ENCODE measurements around the gene ZC3H13. TPM values are rescaled to one million over a fixed set of nuclear protein-coding genes. Genes with fewer than 3 reads are reported as not detected.
A peak's percentile ranks its signal among the peaks of the same experiment; 100 is the strongest.

ZC3H13 gene
- total RNA-seq, 1 experiment from 2014 or later, result 24.7 TPM

GRCh38 chr13:46039411-46040182 is 12.9 kb downstream of the ZC3H13 start:
- H3K4me3 ChIP-seq (ENCODE audit: low read length), result no peak overlapping the region
- no peaks in the 10 kb centered on the region for H4K20me1 ChIP-seq (ENCODE audit: insufficient read depth, low read depth, low read length)
- H3K4me2 ChIP-seq (ENCODE audit: low read depth, low read length, poor library complexity, severe bottlenecking), result no peak overlapping the region
- peaks cover 4% of the 10 kb centered on the region for H3K4me1 ChIP-seq (ENCODE audit: low read length)
- no peaks in the 10 kb centered on the region for H3K27me3 ChIP-seq (ENCODE audit: low read length)
- H3K9ac ChIP-seq (ENCODE audit: low read length), result no peak overlapping the region
- H3K36me3 ChIP-seq (ENCODE audit: insufficient read depth, low read length), result peaks cover 69% of the 10 kb centered on the region
- H3K27ac ChIP-seq (ENCODE audit: low read length), result no peak overlapping the region
- DNase-seq, result no peak
- H2AFZ ChIP-seq (ENCODE audit: low read length), result no peak overlapping the region
- H3K79me2 ChIP-seq (ENCODE audit: low read length), result peaks cover 93% of the 10 kb centered on the region
- H3K9me2 ChIP-seq (replicated peaks; ENCODE audit: insufficient read depth, low read length), result no peaks in the 10 kb centered on the region
- H3K9me3 ChIP-seq (ENCODE audit: low read length), result no peaks in the 10 kb centered on the region

- Histone ChIP-seq H3K4me2 (ENCODE audit: low read depth, low read length, poor library complexity, severe bottlenecking) (no peak overlapping the region), H4K20me1 (ENCODE audit: insufficient read depth, low read depth, low read length) (no peaks in the 10 kb centered on the region), H3K36me3 (ENCODE audit: insufficient read depth, low read length) (peaks cover 75% of the 10 kb centered on the region), H2AFZ (ENCODE audit: low read length) (no peak overlapping the region), H3K27ac (ENCODE audit: low read length) (no peak overlapping the region), H3K9me3 (ENCODE audit: low read length) (no peaks in the 10 kb centered on the region), H3K9ac (ENCODE audit: low read length) (no peak overlapping the region), H3K4me1 (ENCODE audit: low read length) (no peaks in the 10 kb centered on the region), H3K27me3 (ENCODE audit: low read length) (no peaks in the 10 kb centered on the region), H3K4me3 (ENCODE audit: low read length) (no peak overlapping the region), H3K9me2 (replicated peaks; ENCODE audit: insufficient read depth, low read length) (no peaks in the 10 kb centered on the region), H3K79me2 (ENCODE audit: low read length) (peaks cover 93% of the 10 kb centered on the region)
- no peak for DNase-seq
Observed at GRCh38 chr13:46038296-46038695, 14.2 kb downstream of the ZC3H13 start.

- H3K4me2 ChIP-seq (ENCODE audit: low read depth, low read length, poor library complexity, severe bottlenecking), result no peak overlapping the region
- H3K9me3 ChIP-seq (ENCODE audit: low read length), result peaks cover 9% of the 10 kb centered on the region; the same call in 1 of the 2 replicates
- peaks cover 94% of the 10 kb centered on the region for H3K79me2 ChIP-seq (ENCODE audit: low read length)
- H3K27ac ChIP-seq (ENCODE audit: low read length), result no peak overlapping the region
- no peaks in the 10 kb centered on the region for H3K4me1 ChIP-seq (ENCODE audit: low read length)
- no peaks in the 10 kb centered on the region for H3K9me2 ChIP-seq (replicated peaks; ENCODE audit: insufficient read depth, low read length)
- no peaks in the 10 kb centered on the region for H3K27me3 ChIP-seq (ENCODE audit: low read length)
- DNase-seq, result no peak
- H3K4me3 ChIP-seq (ENCODE audit: low read length), result no peak overlapping the region
- peaks cover 82% of the 10 kb centered on the region for H3K36me3 ChIP-seq (ENCODE audit: insufficient read depth, low read length)
- H2AFZ ChIP-seq (ENCODE audit: low read length), result no peak overlapping the region
- no peak overlapping the region for H3K9ac ChIP-seq (ENCODE audit: low read length)
- H4K20me1 ChIP-seq (ENCODE audit: insufficient read depth, low read depth, low read length), result no peaks in the 10 kb centered on the region
Observed at GRCh38 chr13:46035066-46035465, 17.5 kb downstream of the ZC3H13 start.

- no peaks in the 10 kb centered on the region for H4K20me1 ChIP-seq (ENCODE audit: insufficient read depth, low read depth, low read length)
- H3K36me3 ChIP-seq (ENCODE audit: insufficient read depth, low read length), result peaks cover 70% of the 10 kb centered on the region
- no peak overlapping the region for H3K4me2 ChIP-seq (ENCODE audit: low read depth, low read length, poor library complexity, severe bottlenecking)
- H3K9ac ChIP-seq (ENCODE audit: low read length), result no peak overlapping the region
- H2AFZ ChIP-seq (ENCODE audit: low read length), result no peak overlapping the region
- no peak for DNase-seq
- peaks cover 11% of the 10 kb centered on the region; the same call in 1 of the 2 replicates for H3K9me3 ChIP-seq (ENCODE audit: low read length)
- H3K4me3 ChIP-seq (ENCODE audit: low read length), result no peak overlapping the region
- no peaks in the 10 kb centered on the region for H3K4me1 ChIP-seq (ENCODE audit: low read length)
- H3K79me2 ChIP-seq (ENCODE audit: low read length), result peaks cover 97% of the 10 kb centered on the region
- no peaks in the 10 kb centered on the region for H3K9me2 ChIP-seq (replicated peaks; ENCODE audit: insufficient read depth, low read length)
- no peak overlapping the region for H3K27ac ChIP-seq (ENCODE audit: low read length)
- H3K27me3 ChIP-seq (ENCODE audit: low read length), result no peaks in the 10 kb centered on the region
Observed at GRCh38 chr13:46032341-46032740, 20.2 kb downstream of the ZC3H13 start.

- H3K27ac ChIP-seq (ENCODE audit: low read length), result no peak overlapping the region
- peaks cover 97% of the 10 kb centered on the region for H3K79me2 ChIP-seq (ENCODE audit: low read length)
- H3K4me2 ChIP-seq (ENCODE audit: low read depth, low read length, poor library complexity, severe bottlenecking), result no peak overlapping the region
- peaks cover 64% of the 10 kb centered on the region for H3K36me3 ChIP-seq (ENCODE audit: insufficient read depth, low read length)
- H3K4me3 ChIP-seq (ENCODE audit: low read length), result no peak overlapping the region
- H3K9ac ChIP-seq (ENCODE audit: low read length), result no peak overlapping the region
- no peak for DNase-seq
- H3K9me3 ChIP-seq (ENCODE audit: low read length), result peaks cover 11% of the 10 kb centered on the region; the same call in 1 of the 2 replicates
- H3K4me1 ChIP-seq (ENCODE audit: low read length), result no peaks in the 10 kb centered on the region
- no peaks in the 10 kb centered on the region for H4K20me1 ChIP-seq (ENCODE audit: insufficient read depth, low read depth, low read length)
- no peaks in the 10 kb centered on the region for H3K9me2 ChIP-seq (replicated peaks; ENCODE audit: insufficient read depth, low read length)
- H3K27me3 ChIP-seq (ENCODE audit: low read length), result no peaks in the 10 kb centered on the region
- no peak overlapping the region for H2AFZ ChIP-seq (ENCODE audit: low read length)
Observed at GRCh38 chr13:46031581-46032263, 20.8 kb downstream of the ZC3H13 start.

GRCh38 chr13:46025157-46025556 is 27.4 kb downstream of the ZC3H13 start:
- H3K79me2 ChIP-seq (ENCODE audit: low read length), result peaks cover 98% of the 10 kb centered on the region

GRCh38 chr13:46022481-46022880 is 30.1 kb downstream of the ZC3H13 start:
- H3K9me3 ChIP-seq (ENCODE audit: low read length), result no peaks in the 10 kb centered on the region

More at GRCh38 chr13:46025157-46025556, 27.4 kb downstream of the ZC3H13 start:
- Histone ChIP-seq H4K20me1 (ENCODE audit: insufficient read depth, low read depth, low read length) (no peaks in the 10 kb centered on the region), H3K9ac (ENCODE audit: low read length) (no peak overlapping the region), H3K27ac (ENCODE audit: low read length) (no peak overlapping the region), H3K9me3 (ENCODE audit: low read length) (0 out of 2 replicates have a peak, but pooled peaks cover 3% of the 10 kb centered on the region), H3K27me3 (ENCODE audit: low read length) (no peaks in the 10 kb centered on the region), H3K4me2 (ENCODE audit: low read depth, low read length, poor library complexity, severe bottlenecking) (no peak overlapping the region), H3K4me3 (ENCODE audit: low read length) (no peak overlapping the region), H3K9me2 (replicated peaks; ENCODE audit: insufficient read depth, low read length) (no peaks in the 10 kb centered on the region), H2AFZ (ENCODE audit: low read length) (no peak overlapping the region), H3K4me1 (ENCODE audit: low read length) (peaks cover 28% of the 10 kb centered on the region), H3K36me3 (ENCODE audit: insufficient read depth, low read length) (peaks cover 11% of the 10 kb centered on the region)
- no peak for DNase-seq

GRCh38 chr13:46016216-46016615 is 36.3 kb downstream of the ZC3H13 start:
- Histone ChIP-seq H2AFZ (ENCODE audit: low read length) (no peak overlapping the region), H3K27me3 (ENCODE audit: low read length) (no peaks in the 10 kb centered on the region), H3K4me1 (ENCODE audit: low read length) (no peaks in the 10 kb centered on the region), H3K36me3 (ENCODE audit: insufficient read depth, low read length) (peaks cover 49% of the 10 kb centered on the region), H3K4me3 (ENCODE audit: low read length) (no peak overlapping the region), H3K4me2 (ENCODE audit: low read depth, low read length, poor library complexity, severe bottlenecking) (no peak overlapping the region), H3K9me3 (ENCODE audit: low read length) (no peaks in the 10 kb centered on the region), H4K20me1 (ENCODE audit: insufficient read depth, low read depth, low read length) (no peaks in the 10 kb centered on the region), H3K9me2 (replicated peaks; ENCODE audit: insufficient read depth, low read length) (no peaks in the 10 kb centered on the region), H3K9ac (ENCODE audit: low read length) (no peak overlapping the region), H3K27ac (ENCODE audit: low read length) (no peak overlapping the region), H3K79me2 (ENCODE audit: low read length) (peaks cover 57% of the 10 kb centered on the region)
- no peak for DNase-seq

More at GRCh38 chr13:46022481-46022880, 30.1 kb downstream of the ZC3H13 start:
- no peaks in the 10 kb centered on the region for H3K27me3 ChIP-seq (ENCODE audit: low read length)
- no peak overlapping the region for H3K4me3 ChIP-seq (ENCODE audit: low read length)
- H2AFZ ChIP-seq (ENCODE audit: low read length), result no peak overlapping the region
- no peaks in the 10 kb centered on the region for H4K20me1 ChIP-seq (ENCODE audit: insufficient read depth, low read depth, low read length)
- H3K27ac ChIP-seq (ENCODE audit: low read length), result no peak overlapping the region
- H3K4me2 ChIP-seq (ENCODE audit: low read depth, low read length, poor library complexity, severe bottlenecking), result peak overlapping the region; percentile 20
- peaks cover 86% of the 10 kb centered on the region for H3K79me2 ChIP-seq (ENCODE audit: low read length)
- peaks cover 28% of the 10 kb centered on the region for H3K4me1 ChIP-seq (ENCODE audit: low read length)
- no peak overlapping the region for H3K9ac ChIP-seq (ENCODE audit: low read length)
- DNase-seq, result no peak
- peaks cover 22% of the 10 kb centered on the region for H3K36me3 ChIP-seq (ENCODE audit: insufficient read depth, low read length)
- H3K9me2 ChIP-seq (replicated peaks; ENCODE audit: insufficient read depth, low read length), result no peaks in the 10 kb centered on the region

Measured in Karpas-422 (cell line).